ENCODE results near the gene PSMD10.

Gene PSMD10

GRCh38 chrX:108091264-108091877, at the start of gene PSMD10, which contains the start of gene ATG4A:
PSMD10 (minus strand) TSS chrX:108091542; CDS start chrX:108091520, 22 bp downstream.
ATG4A (plus strand) TSS chrX:108091778; CDS start chrX:108091827, 49 bp downstream.
- DNase-seq (ENCODE audit: low read depth) = peak; percentile 84

GRCh38 chrX:108138814-108139702, 47.7 kb upstream of the PSMD10 start:
- no peak for DNase-seq (ENCODE audit: low read depth)

- no peak for DNase-seq (ENCODE audit: low read depth)
These were observed 43.4 kb upstream of the PSMD10 start for GRCh38 chrX:108134724-108135123.

GRCh38 chrX:108132876-108133275, 41.5 kb upstream of the PSMD10 start:
- no peak for DNase-seq (ENCODE audit: low read depth)

- DNase-seq (ENCODE audit: low read depth) = no peak
These were observed 40.7 kb upstream of the PSMD10 start for GRCh38 chrX:108132034-108132433.

GRCh38 chrX:108131471-108131870, 40.1 kb upstream of the PSMD10 start:
- DNase-seq (ENCODE audit: low read depth) = peak; percentile 38

GRCh38 chrX:108130889-108131288, 39.5 kb upstream of the PSMD10 start:
- no peak for DNase-seq (ENCODE audit: low read depth)

- DNase-seq (ENCODE audit: low read depth) = no peak
These were observed 35.8 kb upstream of the PSMD10 start for GRCh38 chrX:108127152-108127551.

- no peak for DNase-seq (ENCODE audit: low read depth)
These were observed 35.3 kb upstream of the PSMD10 start for GRCh38 chrX:108126661-108127060.

GRCh38 chrX:108123591-108124366, 32.4 kb upstream of the PSMD10 start:
- no peak for DNase-seq (ENCODE audit: low read depth)

- DNase-seq (ENCODE audit: low read depth) = no peak
These were observed 31.4 kb upstream of the PSMD10 start for GRCh38 chrX:108122748-108123147.

GRCh38 chrX:108121291-108121690, 29.9 kb upstream of the PSMD10 start:
- DNase-seq (ENCODE audit: low read depth) = no peak

GRCh38 chrX:108117988-108118387, 26.6 kb upstream of the PSMD10 start:
- no peak for DNase-seq (ENCODE audit: low read depth)

GRCh38 chrX:108114541-108114940, 23.2 kb upstream of the PSMD10 start:
- DNase-seq (ENCODE audit: low read depth) = no peak

- DNase-seq (ENCODE audit: low read depth) = no peak
These were observed 14.1 kb upstream of the PSMD10 start for GRCh38 chrX:108105473-108105872.

- no peak for DNase-seq (ENCODE audit: low read depth)
These were observed 6.0 kb upstream of the PSMD10 start for GRCh38 chrX:108097380-108097779.

GRCh38 chrX:108091878-108092291, 543 bp upstream of the PSMD10 start:
- no peak for DNase-seq (ENCODE audit: low read depth)

GRCh38 chrX:108090491-108091263, 665 bp downstream of the PSMD10 start:
- no peak for DNase-seq (ENCODE audit: low read depth)

GRCh38 chrX:108088511-108088910, 2.8 kb downstream of the PSMD10 start:
- DNase-seq (ENCODE audit: low read depth) = no peak

- no peak for DNase-seq (ENCODE audit: low read depth)
These were observed 3.5 kb downstream of the PSMD10 start for GRCh38 chrX:108087792-108088191.

GRCh38 chrX:108081110-108081509, 10.2 kb downstream of the PSMD10 start:
- no peak for DNase-seq (ENCODE audit: low read depth)

GRCh38 chrX:108072746-108073145, 18.6 kb downstream of the PSMD10 start:
- peak; percentile 45 for DNase-seq (ENCODE audit: low read depth)

Measured in non-pigmented ciliary epithelial cell (primary cell).